Caco-2 (cell line): ENCODE measurements around the gene NPAS2. TPM values are rescaled to one million over a fixed set of nuclear protein-coding genes. Genes with fewer than 3 reads are reported as not detected.

Experiments
- BruUV-seq: library from RNA; stranded (reverse); fragments of 400-500 nt; replicated peaks from 2 replicates; lab custom pipeline; 2021; lab: Mats Ljungman, UMichigan
- CTCF ChIA-PET: fragments of 300-600 bp; sonication (Branson Sonifier 250); formaldehyde crosslinking; loops from one replicate; lab custom pipeline; 2022; ENCODE audit warnings: antibody characterized with exemption; lab: Charles Lee
- POLR2A ChIA-PET: fragments of 300-600 bp; sonication (Branson Sonifier 250); formaldehyde crosslinking; loops from one replicate; lab custom pipeline; 2022; ENCODE audit warnings: antibody characterized with exemption; lab: Charles Lee
- DNase-seq, 2 experiments: peaks; one replicate each; pipeline versions ENCODE4 v3.0.0 to v3.0.0-alpha.2; 2020 to 2022
- H3K27me3 ChIP-seq: replicated peaks from 2 replicates; pipeline ENCODE4 v1.6.0; 2011; ENCODE audit warnings: low read length; ENCODE audit not compliant: control insufficient read depth, insufficient read depth
- H3K36me3 ChIP-seq: 2 replicates; pipeline ENCODE4 v1.5.1; 2011; ENCODE audit warnings: low read length; ENCODE audit not compliant: control insufficient read depth, insufficient read depth
- H3K4me1 ChIP-seq: fragments of 250-450 bp; sonication (Bioruptor Pico); 2 replicates; pipeline ENCODE4 v1.5.1; 2020; ENCODE audit warnings: mild to moderate bottlenecking
- H3K4me3 ChIP-seq: 2 replicates; pipeline ENCODE4 v1.5.1; 2011; ENCODE audit warnings: low read depth, mild to moderate bottlenecking, control low read depth, low read length
- H3K9me3 ChIP-seq: fragments of 250-450 bp; sonication (Bioruptor Pico); 2 replicates; pipeline ENCODE4 v1.5.1; 2020; ENCODE audit warnings: mild to moderate bottlenecking, moderate library complexity
- H3K27ac Mint-ChIP-seq: one replicate; pipeline ENCODE4 v1.8.0; 2022; ENCODE audit warnings: mixed read lengths; ENCODE audit not compliant: unreplicated experiment
- H3K27me3 Mint-ChIP-seq: one replicate; pipeline ENCODE4 v1.8.0; 2022; ENCODE audit warnings: mixed read lengths; ENCODE audit not compliant: insufficient read depth, unreplicated experiment
- H3K36me3 Mint-ChIP-seq: one replicate; pipeline ENCODE4 v1.8.0; 2022; ENCODE audit warnings: mild to moderate bottlenecking, mixed read lengths; ENCODE audit not compliant: insufficient read depth, unreplicated experiment
- H3K4me1 Mint-ChIP-seq: one replicate; pipeline ENCODE4 v1.8.0; 2022; ENCODE audit warnings: low read depth, mixed read lengths; ENCODE audit not compliant: unreplicated experiment
- H3K4me3 Mint-ChIP-seq: one replicate; pipeline ENCODE4 v1.8.0; 2022; ENCODE audit warnings: mild to moderate bottlenecking, moderate library complexity, mixed read lengths; ENCODE audit not compliant: unreplicated experiment
- H3K9me3 Mint-ChIP-seq: one replicate; pipeline ENCODE4 v1.8.0; 2022; ENCODE audit warnings: mixed read lengths; ENCODE audit not compliant: unreplicated experiment
- intact Hi-C: fragments of 100-400 bp; cut with micrococcal nuclease; formaldehyde crosslinking; loops from one replicate; pipeline ENCODE4 v1.10.0; 2022; ENCODE audit not compliant: unreplicated experiment
- total RNA-seq: library from RNA; stranded (reverse); gene quantifications from 2 replicates; pipeline ENCODE4 v1.2.3, GENCODE V29; 2022
- TF ChIP-seq, protein P1 (sequence below), 2 experiments: fragments of 200-600 bp in 1 of 2; IDR thresholded peaks; 1 replicate in 1 of 2; 2 replicates in 1 of 2; pipeline versions ENCODE4 v1.5.1 to v1.8.0; 2011 to 2022; ENCODE audit warnings: antibody characterized with exemption in 1 of 2, control low read depth in 1 of 2, inconsistent platforms in 1 of 2, low read depth in 1 of 2, low read length in 1 of 2, mild to moderate bottlenecking in 1 of 2, moderate library complexity in 1 of 2; ENCODE audit not compliant: insufficient read depth in 1 of 2, severe bottlenecking in 1 of 2, unreplicated experiment in 1 of 2

The NPAS2 gene
- total RNA-seq, 1 experiment from 2014 or later: 2.8 TPM

DNA sequence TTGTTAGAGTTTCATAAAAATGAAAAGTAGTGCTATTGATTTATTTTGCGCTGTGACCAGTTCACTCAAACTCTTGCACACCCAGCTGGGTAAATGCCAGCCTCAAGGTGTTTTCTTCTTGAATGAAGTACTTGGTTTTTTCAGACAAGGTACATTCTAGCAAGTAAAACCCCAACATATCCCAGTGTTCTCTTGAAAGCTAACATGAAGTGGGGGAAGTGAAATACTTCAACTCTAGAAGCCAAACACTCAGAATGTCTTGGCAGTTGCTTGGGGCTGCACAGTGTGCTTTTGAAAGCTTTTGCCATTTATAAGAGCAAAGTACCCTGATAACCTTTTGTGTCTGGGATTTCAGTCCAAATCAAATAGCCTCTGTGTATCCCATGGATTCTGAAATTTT is 13.4 kb downstream of the NPAS2 start:
- H3K4me3 Mint-ChIP-seq: no peak overlapping the region
- DNase-seq: no peak
- H3K4me1 Mint-ChIP-seq: no peaks in the 10 kb centered on the region
- no peaks in the 10 kb centered on the region for H3K9me3 ChIP-seq
- H3K27me3 Mint-ChIP-seq: no peaks in the 10 kb centered on the region
- no peaks in the 10 kb centered on the region for H3K36me3 Mint-ChIP-seq
- H3K27me3 ChIP-seq: no peaks in the 10 kb centered on the region
- no peaks in the 10 kb centered on the region for H3K36me3 ChIP-seq
- BruUV-seq: no TSS peak
- CTCF ChIA-PET: no interaction called here
- intact Hi-C loops: no loop called here
- H3K27ac Mint-ChIP-seq: no peak overlapping the region
- no peaks in the 10 kb centered on the region for H3K4me1 ChIP-seq
- H3K4me3 ChIP-seq: no peak overlapping the region
- TF ChIP-seq, protein P1, sequence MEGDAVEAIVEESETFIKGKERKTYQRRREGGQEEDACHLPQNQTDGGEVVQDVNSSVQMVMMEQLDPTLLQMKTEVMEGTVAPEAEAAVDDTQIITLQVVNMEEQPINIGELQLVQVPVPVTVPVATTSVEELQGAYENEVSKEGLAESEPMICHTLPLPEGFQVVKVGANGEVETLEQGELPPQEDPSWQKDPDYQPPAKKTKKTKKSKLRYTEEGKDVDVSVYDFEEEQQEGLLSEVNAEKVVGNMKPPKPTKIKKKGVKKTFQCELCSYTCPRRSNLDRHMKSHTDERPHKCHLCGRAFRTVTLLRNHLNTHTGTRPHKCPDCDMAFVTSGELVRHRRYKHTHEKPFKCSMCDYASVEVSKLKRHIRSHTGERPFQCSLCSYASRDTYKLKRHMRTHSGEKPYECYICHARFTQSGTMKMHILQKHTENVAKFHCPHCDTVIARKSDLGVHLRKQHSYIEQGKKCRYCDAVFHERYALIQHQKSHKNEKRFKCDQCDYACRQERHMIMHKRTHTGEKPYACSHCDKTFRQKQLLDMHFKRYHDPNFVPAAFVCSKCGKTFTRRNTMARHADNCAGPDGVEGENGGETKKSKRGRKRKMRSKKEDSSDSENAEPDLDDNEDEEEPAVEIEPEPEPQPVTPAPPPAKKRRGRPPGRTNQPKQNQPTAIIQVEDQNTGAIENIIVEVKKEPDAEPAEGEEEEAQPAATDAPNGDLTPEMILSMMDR (IDR thresholded peaks at IDR 0.05; ENCODE audit: insufficient read depth in 1 of 2, low read depth in 1 of 2, low read length in 1 of 2, severe bottlenecking in 1 of 2, unreplicated experiment in 1 of 2): no peak
- H3K9me3 Mint-ChIP-seq: no peaks in the 10 kb centered on the region
- POLR2A ChIA-PET: no interaction called here

DNA sequence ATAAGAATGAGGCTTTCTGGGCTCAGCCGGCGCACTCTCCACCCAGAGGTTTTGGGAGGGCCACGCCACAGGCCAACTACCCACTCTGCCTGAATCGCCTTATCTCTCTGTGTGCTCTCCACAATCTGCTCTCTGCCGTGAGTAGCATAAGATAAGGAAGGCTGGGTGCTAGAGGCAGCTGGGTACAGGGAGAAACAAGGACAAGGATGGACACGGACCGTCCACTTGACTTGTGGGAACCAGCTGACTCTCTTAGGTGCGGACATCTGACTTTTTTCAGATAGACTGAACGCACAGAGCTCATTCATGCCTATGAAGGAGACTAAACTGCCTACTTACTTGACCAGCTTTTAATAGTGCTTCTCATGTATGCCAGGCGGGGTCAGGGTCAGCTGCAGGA is 14.3 kb downstream of the NPAS2 start:
- CTCF ChIA-PET: no interaction called here
- no TSS peak for BruUV-seq
- Mint-ChIP-seq H3K36me3 (no peaks in the 10 kb centered on the region), H3K4me1 (no peaks in the 10 kb centered on the region), H3K9me3 (no peaks in the 10 kb centered on the region), H3K4me3 (no peak overlapping the region), H3K27me3 (no peaks in the 10 kb centered on the region), H3K27ac (no peak overlapping the region)
- Histone ChIP-seq H3K9me3 (no peaks in the 10 kb centered on the region), H3K4me3 (no peak overlapping the region), H3K27me3 (no peaks in the 10 kb centered on the region), H3K4me1 (no peaks in the 10 kb centered on the region), H3K36me3 (no peaks in the 10 kb centered on the region)
- no peak for DNase-seq
- TF ChIP-seq, protein P1 (IDR thresholded peaks at IDR 0.05; ENCODE audit: insufficient read depth in 1 of 2, low read depth in 1 of 2, low read length in 1 of 2, severe bottlenecking in 1 of 2, unreplicated experiment in 1 of 2): no peak
- intact Hi-C loops: no loop called here
- POLR2A ChIA-PET: no interaction called here

DNA sequence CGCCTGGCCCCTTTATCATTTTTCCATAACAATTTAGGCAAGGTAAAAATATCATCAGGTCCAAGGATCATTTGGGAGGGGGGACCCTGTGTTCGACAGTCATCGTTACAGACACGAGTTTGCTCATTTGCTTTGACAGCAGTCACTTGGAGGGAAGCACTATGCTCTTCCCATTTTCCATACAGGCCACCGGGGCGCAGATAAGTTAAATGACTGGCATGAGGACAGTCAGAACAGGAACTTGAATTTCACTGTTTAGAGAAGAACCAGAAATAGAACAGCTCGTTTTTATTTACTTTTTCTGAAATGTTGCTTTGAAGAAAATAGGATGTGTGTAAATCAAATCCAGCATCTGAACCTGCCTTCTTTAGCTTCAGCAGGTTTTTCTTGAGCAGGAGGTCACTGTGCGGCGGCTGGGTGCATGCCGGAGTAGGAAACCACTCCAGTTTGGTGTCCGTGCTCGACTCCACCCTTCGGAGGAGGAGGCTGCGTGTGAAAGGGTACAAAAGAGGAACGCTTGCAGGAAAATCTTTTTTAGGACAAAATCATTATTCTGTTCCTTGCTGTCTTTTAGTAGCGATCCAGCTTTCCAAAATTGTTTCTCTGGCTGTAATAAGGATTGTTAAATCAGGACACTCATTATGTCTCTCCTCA is 15.2 kb downstream of the NPAS2 start:
- TF ChIP-seq, protein P1 (IDR thresholded peaks at IDR 0.05; ENCODE audit: insufficient read depth in 1 of 2, low read depth in 1 of 2, low read length in 1 of 2, severe bottlenecking in 1 of 2, unreplicated experiment in 1 of 2): no peak
- CTCF ChIA-PET: no interaction called here
- H3K36me3 ChIP-seq: no peaks in the 10 kb centered on the region
- H3K4me1 ChIP-seq: no peaks in the 10 kb centered on the region
- no TSS peak for BruUV-seq
- no peaks in the 10 kb centered on the region for H3K9me3 Mint-ChIP-seq
- H3K9me3 ChIP-seq: 0 out of 2 replicates have a peak, but pooled peaks cover 3% of the 10 kb centered on the region
- H3K27me3 Mint-ChIP-seq: no peaks in the 10 kb centered on the region
- intact Hi-C loops: no loop called here
- H3K4me1 Mint-ChIP-seq: no peaks in the 10 kb centered on the region
- H3K4me3 ChIP-seq: no peak overlapping the region
- no peak for DNase-seq
- H3K27me3 ChIP-seq: no peaks in the 10 kb centered on the region
- H3K27ac Mint-ChIP-seq: no peak overlapping the region
- no peaks in the 10 kb centered on the region for H3K36me3 Mint-ChIP-seq
- POLR2A ChIA-PET: no interaction called here
- no peak overlapping the region for H3K4me3 Mint-ChIP-seq
